Measurements from ENCODE around the gene PTH1R. TPM values are rescaled to one million over a fixed set of nuclear protein-coding genes. Genes with fewer than 3 reads are reported as not detected.
A peak's percentile ranks its signal among the peaks of the same experiment; 100 is the strongest.

The PTH1R gene
- total RNA-seq, 1 experiment from 2014 or later, result 32.3 TPM

DNA sequence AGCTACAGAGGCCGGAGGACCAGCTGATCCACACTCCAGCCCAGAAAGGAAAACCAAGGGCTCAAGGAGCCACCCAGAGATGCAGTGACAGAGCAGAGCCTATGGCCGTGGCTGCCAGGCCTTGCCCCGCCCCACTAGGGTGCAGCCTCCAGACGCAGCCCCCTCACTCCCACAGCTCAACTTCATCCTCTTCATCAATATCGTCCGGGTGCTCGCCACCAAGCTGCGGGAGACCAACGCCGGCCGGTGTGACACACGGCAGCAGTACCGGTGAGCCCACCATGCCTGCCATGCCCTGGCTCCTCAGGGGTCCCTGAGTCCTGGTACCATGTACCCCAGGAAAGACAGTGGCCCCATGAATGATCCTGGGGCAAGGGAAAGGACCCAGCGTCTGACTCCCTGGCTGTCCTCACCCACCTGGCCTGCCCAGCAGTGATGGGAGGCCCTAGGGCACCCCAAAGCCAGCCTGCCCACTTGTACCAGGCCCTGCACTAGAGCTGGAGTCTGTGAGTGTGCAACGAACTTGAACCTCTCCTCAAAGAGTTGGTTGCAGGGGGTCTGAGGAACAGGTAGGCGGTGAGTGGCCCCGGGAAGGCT lies 24.2 kb downstream of the PTH1R start:
- no peak overlapping the region for H3K4me3 ChIP-seq (ENCODE audit: insufficient read depth, low read depth, low read length)
- H3K27me3 ChIP-seq (ENCODE audit: control insufficient read depth, insufficient read depth, low read length), result no peaks in the 10 kb centered on the region
- DNase-seq, result no peak
- no peaks in the 10 kb centered on the region for H3K36me3 ChIP-seq (replicated peaks; ENCODE audit: control insufficient read depth, insufficient read depth, low read length)

DNA sequence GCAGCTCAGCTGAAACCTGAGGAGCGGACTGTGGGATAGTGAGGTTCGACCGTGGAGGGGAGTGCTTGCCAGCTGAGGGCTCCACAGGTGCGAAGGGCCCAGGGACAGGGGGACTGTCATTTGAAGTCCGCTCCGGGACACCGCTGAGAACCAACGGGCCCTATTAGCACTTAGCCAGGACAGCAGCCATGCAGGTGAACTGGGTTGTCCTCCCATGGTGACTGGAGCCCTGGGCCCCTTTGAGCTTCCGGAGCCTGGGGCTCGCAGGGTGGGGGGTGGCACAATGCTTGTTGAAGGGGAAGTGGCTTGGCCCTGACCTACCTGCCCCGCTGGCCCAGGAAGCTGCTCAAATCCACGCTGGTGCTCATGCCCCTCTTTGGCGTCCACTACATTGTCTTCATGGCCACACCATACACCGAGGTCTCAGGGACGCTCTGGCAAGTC lies 24.7 kb downstream of the PTH1R start:
- no peak for DNase-seq
- H3K27me3 ChIP-seq (ENCODE audit: control insufficient read depth, insufficient read depth, low read length), result no peaks in the 10 kb centered on the region
- no peak overlapping the region for H3K4me3 ChIP-seq (ENCODE audit: insufficient read depth, low read depth, low read length)
- no peaks in the 10 kb centered on the region for H3K36me3 ChIP-seq (replicated peaks; ENCODE audit: control insufficient read depth, insufficient read depth, low read length)

- DNase-seq, result no peak
- Histone ChIP-seq H3K36me3 (replicated peaks; ENCODE audit: control insufficient read depth, insufficient read depth, low read length) (no peaks in the 10 kb centered on the region), H3K27me3 (ENCODE audit: control insufficient read depth, insufficient read depth, low read length) (no peaks in the 10 kb centered on the region), H3K4me3 (ENCODE audit: insufficient read depth, low read depth, low read length) (no peak overlapping the region)
Measured at GRCh38 chr3:46903341-46904302, 26.1 kb downstream of the PTH1R start.

GRCh38 chr3:46904303-46905212 lies 27.0 kb downstream of the PTH1R start:
- peak; percentile 54 for DNase-seq
- Histone ChIP-seq H3K4me3 (ENCODE audit: insufficient read depth, low read depth, low read length) (no peak overlapping the region), H3K36me3 (replicated peaks; ENCODE audit: control insufficient read depth, insufficient read depth, low read length) (no peaks in the 10 kb centered on the region), H3K27me3 (ENCODE audit: control insufficient read depth, insufficient read depth, low read length) (no peaks in the 10 kb centered on the region)

GRCh38 chr3:46905213-46905560 lies 27.7 kb downstream of the PTH1R start:
- no peak overlapping the region for H3K4me3 ChIP-seq (ENCODE audit: insufficient read depth, low read depth, low read length)
- peak; percentile 36 for DNase-seq
- H3K36me3 ChIP-seq (replicated peaks; ENCODE audit: control insufficient read depth, insufficient read depth, low read length), result no peaks in the 10 kb centered on the region
- H3K27me3 ChIP-seq (ENCODE audit: control insufficient read depth, insufficient read depth, low read length), result no peaks in the 10 kb centered on the region

DNA sequence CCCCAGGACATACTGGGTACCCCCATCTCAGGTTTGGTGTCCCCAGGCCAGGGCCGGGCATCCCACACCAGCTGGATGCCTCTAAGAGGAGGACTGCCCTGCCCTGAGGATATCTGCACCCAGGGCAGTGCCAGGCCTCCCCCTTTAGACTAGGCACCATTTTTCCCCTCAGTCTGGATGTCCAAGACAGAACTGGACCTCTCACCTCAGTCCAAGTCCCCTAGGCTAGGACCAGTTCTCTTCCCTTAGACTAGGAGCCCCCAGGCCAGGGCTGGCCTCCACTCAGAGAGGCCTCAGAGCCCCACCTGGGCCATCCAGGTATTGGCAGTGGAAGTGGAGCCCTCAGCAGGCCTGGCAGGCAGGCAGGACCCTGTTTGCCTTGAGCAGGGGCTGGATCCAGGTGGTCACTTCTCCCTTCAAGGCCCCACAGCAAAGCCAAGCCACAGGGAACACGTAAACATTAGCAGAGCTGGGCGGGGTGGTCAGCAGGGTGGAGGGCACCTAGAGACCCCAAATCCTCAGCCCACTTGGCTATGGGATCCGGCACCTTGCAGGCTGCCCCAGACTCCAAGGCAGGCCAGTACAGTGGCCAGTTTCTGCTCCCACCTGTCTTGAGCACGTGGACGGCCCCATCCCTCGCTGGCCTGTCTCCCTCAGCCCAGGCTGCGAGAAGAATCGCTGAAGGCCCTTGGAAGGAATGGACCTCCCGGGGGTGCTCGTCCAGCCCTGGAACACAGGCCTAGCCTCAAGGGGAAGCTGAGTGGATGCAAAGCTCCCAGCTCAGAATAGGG lies 28.3 kb downstream of the PTH1R start:
- H3K27me3 ChIP-seq (ENCODE audit: control insufficient read depth, insufficient read depth, low read length), result no peaks in the 10 kb centered on the region
- peak; percentile 57 for DNase-seq
- H3K4me3 ChIP-seq (ENCODE audit: insufficient read depth, low read depth, low read length), result no peak overlapping the region
- no peaks in the 10 kb centered on the region for H3K36me3 ChIP-seq (replicated peaks; ENCODE audit: control insufficient read depth, insufficient read depth, low read length)

DNA sequence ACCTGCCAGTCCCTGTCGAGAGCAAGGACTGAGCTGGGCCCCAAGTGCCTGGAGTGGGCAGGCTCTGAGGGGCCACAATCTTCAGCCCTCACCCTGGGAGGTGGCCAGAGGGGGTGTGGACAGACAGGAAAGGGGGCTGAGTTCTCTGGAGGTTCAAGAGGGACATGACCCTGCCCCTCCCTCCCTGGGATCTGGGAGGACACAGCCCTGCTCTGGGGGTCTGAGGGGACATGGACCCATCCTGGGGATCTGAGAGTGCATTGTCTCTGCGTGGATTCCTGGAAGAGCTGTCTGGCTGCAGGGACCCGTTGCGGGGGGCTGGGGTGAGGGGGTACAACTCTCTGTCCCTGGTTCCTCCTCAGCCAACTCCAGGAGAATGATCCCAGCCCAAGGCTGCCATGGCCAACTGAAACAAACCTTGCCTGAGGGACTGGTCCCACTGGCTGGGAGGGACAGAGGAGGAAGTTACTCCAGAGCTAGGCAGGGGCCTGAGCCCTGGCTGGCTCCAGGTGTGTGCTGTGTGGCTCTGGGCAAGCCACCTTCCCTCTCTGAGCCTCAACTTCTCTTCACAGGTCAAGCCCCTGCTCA lies 29.0 kb downstream of the PTH1R start:
- Histone ChIP-seq H3K27me3 (ENCODE audit: control insufficient read depth, insufficient read depth, low read length) (no peaks in the 10 kb centered on the region), H3K4me3 (ENCODE audit: insufficient read depth, low read depth, low read length) (no peak overlapping the region), H3K36me3 (replicated peaks; ENCODE audit: control insufficient read depth, insufficient read depth, low read length) (no peaks in the 10 kb centered on the region)
- no peak for DNase-seq

GRCh38 chr3:46907271-46907670 lies 29.8 kb downstream of the PTH1R start:
- Histone ChIP-seq H3K36me3 (replicated peaks; ENCODE audit: control insufficient read depth, insufficient read depth, low read length) (no peaks in the 10 kb centered on the region), H3K4me3 (ENCODE audit: insufficient read depth, low read depth, low read length) (no peak overlapping the region), H3K27me3 (ENCODE audit: control insufficient read depth, insufficient read depth, low read length) (no peaks in the 10 kb centered on the region)
- DNase-seq, result peak; percentile 30

DNA sequence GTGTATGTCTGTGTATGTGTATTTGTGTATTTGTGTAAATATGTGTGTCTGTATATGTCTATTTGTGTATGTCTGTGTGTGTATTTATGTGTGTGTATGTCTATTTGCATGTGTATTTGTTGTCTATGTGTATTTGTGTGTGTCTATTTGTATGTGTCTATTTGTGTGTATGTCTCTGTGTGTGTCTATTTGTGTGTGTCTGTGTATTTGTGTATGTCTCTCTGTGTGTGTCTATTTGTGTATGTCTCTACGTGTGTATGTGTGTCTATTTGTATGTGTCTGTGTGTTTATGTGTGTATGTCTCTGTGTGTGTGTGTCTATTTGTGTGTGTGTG lies 30.4 kb downstream of the PTH1R start:
- no peaks in the 10 kb centered on the region for H3K27me3 ChIP-seq (ENCODE audit: control insufficient read depth, insufficient read depth, low read length)
- no peak overlapping the region for H3K4me3 ChIP-seq (ENCODE audit: insufficient read depth, low read depth, low read length)
- H3K36me3 ChIP-seq (replicated peaks; ENCODE audit: control insufficient read depth, insufficient read depth, low read length), result no peaks in the 10 kb centered on the region
- DNase-seq, result no peak

DNA sequence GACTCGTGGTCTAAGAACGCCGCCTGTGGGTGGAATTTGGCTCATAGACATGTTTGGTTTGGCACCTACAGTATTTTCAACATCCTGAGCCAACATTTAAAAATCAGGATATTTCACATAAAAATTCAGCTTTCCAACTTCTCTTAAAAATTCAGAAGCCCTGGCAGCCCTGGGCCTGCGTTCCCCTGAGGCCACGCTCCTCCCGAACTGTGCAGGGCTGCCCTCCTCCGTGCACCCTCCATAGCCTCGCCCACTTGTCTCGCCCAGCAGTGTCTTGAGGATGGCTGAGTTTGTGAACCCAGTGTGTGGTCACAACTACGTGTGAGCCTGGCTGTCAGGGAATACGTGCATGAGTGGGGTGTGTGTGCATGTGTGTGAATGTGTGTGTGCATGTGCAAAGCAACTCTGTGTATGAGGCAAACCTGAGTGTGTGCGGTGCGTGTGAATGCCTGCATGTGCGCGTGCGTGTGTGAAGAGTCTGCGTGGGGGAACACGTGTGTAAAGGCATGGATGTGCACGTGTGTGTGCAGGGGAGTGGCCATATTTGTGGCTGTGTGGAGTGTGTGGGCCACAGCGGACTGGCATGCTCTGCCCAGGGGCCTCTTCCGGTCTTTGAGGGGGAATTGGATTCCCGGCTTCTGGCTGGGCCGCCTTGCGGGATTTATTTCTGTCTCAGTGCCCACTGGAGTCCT lies 30.9 kb downstream of the PTH1R start:
- DNase-seq, result no peak
- no peaks in the 10 kb centered on the region for H3K36me3 ChIP-seq (replicated peaks; ENCODE audit: control insufficient read depth, insufficient read depth, low read length)
- no peaks in the 10 kb centered on the region for H3K27me3 ChIP-seq (ENCODE audit: control insufficient read depth, insufficient read depth, low read length)
- H3K4me3 ChIP-seq (ENCODE audit: insufficient read depth, low read depth, low read length), result no peak overlapping the region

GRCh38 chr3:46908986-46909534 lies 31.5 kb downstream of the PTH1R start:
- Histone ChIP-seq H3K27me3 (ENCODE audit: control insufficient read depth, insufficient read depth, low read length) (no peaks in the 10 kb centered on the region), H3K4me3 (ENCODE audit: insufficient read depth, low read depth, low read length) (no peak overlapping the region), H3K36me3 (replicated peaks; ENCODE audit: control insufficient read depth, insufficient read depth, low read length) (no peaks in the 10 kb centered on the region)
- no peak for DNase-seq

DNA sequence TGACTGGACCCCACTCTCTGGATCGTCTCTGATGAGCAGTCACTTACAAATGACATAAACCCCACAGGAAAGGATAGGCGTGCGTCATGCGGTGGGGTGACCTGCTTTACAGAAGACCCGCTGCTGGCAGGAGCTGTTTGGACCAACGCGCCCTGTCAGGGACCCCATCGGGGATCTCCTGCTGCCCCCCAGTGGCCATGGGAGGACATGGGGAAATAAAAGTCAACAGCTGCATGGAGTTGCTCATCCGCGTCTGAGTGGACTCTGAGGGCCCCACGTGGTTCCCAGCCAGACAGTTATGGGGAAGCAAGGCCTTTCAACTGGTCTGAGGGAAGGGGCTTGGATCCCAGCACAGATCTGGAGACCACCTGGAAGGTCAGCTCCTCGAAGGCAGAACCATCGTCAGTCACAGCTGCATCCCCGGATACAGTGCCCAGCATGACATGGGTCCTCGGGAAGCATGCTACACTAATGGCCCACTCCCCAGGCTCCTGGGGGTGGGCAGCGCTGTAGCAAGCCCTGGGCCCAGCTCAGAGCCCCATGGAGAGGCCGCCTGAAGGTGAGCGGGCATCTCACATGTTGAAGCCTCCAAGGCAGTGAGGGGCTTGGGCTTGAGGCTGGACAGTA lies 32.1 kb downstream of the PTH1R start:
- H3K27me3 ChIP-seq (ENCODE audit: control insufficient read depth, insufficient read depth, low read length), result no peaks in the 10 kb centered on the region
- H3K36me3 ChIP-seq (replicated peaks; ENCODE audit: control insufficient read depth, insufficient read depth, low read length), result no peaks in the 10 kb centered on the region
- no peak overlapping the region for H3K4me3 ChIP-seq (ENCODE audit: insufficient read depth, low read depth, low read length)
- DNase-seq, result peak; percentile 98

Measured in H7 (cell line).